NCI-H446 treated with DMSO at 0.1 percent for 48 hours (cell line): ENCODE results near the gene RPTOR.
"Not testable (repeated sequence)": the region's sequence is repeated elsewhere in the genome, so short reads cannot be mapped to it uniquely, and the experiment has no call there.

Experiments
- DNase-seq: peaks from one replicate; lab custom pipeline; 2025; lab: John Stamatoyannopoulos, UW

RPTOR gene

DNA sequence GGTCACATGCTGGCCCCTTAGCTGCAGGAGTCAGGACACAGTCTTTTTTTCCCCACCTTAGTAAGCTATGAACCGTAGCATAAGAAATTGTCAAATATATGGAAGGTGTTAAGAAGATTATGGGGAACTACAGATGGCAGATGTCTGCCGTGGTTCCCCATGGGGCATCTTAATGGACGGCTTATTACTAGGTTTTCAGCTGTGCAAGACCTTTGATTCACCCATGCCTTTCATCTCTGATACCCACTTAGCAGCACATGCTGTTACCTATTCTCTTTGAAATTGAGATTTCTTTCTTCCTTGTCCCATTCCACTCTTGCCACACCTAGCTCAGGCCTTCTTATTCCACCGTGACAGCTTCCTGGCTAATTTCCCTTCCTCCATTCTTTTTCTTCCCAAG lies 70.7 kb downstream of the RPTOR start:
- no peak for DNase-seq

DNA sequence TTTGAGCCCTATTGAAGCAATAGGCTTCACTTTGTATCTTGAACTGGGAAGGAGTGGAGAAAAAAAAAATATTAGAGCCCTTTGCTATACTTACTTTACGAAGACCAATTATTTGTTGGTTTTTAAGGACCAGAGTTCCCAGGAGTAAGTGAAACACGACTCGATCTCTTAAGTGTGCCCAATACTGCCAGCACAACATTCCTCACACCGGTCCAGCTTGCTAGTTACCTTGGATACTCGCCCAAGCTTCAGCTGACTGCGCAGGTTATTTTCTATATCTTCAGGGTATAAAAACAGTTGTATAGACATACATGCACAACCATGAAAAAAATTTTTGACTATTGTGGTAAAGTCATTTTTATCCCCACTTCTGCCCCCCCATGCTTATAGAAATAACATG lies 72.1 kb downstream of the RPTOR start:
- DNase-seq: no peak

GRCh38 chr17:80618304-80618703 lies 73.7 kb downstream of the RPTOR start:
- no peak for DNase-seq

- no peak for DNase-seq
These were observed 75.0 kb downstream of the RPTOR start for GRCh38 chr17:80619535-80620235.

- DNase-seq: no peak
These were observed 76.8 kb downstream of the RPTOR start for GRCh38 chr17:80621335-80621996.

GRCh38 chr17:80621997-80622357 lies 77.3 kb downstream of the RPTOR start:
- no peak for DNase-seq

DNA sequence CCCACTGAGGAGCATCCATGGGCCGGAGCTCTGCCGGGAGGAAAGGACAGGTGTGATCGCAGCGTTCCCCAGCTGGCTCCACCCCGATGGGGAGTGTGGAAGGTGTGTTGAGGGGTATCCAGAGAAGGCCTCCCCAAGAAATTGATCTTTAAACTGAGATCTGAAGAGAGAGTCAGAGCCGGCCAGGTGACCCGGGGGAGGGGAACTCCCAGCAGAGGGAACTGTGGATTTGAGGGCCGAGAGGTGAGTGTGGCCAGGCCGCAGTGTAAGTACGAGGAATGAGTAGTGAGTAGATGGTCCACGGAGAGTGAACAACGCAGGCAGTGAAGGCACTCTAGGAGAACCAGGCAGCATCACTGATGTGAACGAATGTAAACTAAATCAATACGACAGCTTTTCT lies 80.2 kb downstream of the RPTOR start:
- DNase-seq: no peak

GRCh38 chr17:80625627-80626026 lies 81.0 kb downstream of the RPTOR start:
- no peak for DNase-seq

- DNase-seq: not testable (repeated sequence)
These were observed 84.2 kb downstream of the RPTOR start for GRCh38 chr17:80628881-80629280.

DNA sequence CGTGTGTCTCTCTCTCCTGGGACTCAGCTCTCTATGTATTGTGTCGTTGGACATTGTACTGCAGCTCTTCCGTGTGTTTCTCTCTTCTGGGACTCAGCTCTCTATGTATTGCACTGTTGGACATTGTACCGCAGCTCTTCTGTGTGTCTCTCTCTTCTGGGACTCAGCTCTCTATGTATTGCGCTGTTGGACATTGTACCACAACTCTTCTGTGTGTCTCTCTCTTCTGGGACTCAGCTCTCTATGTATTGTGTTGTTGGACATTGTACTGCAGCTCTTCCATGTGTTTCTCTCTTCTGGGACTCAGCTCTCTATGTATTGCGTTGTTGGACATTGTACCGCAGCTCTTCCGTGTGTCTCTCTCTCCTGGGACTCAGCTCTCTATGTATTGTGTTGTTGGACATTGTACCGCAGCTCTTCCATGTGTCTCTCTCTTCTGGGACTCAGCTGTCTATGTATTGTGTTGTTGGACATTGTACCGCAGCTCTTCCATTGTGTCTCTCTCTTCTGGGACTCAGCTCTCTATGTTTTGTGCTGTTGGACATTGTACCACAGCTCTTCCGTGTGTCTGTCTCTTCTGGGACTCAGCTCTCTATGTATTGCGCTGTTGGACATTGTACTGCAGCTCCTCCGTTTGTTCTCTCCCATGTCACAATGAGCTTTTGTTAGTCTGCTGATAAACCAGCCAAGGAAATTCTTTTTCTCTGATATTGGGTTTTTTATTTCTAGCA lies 84.8 kb downstream of the RPTOR start:
- no peak for DNase-seq

- DNase-seq: no peak
These were observed 86.0 kb downstream of the RPTOR start for GRCh38 chr17:80630560-80631120.

GRCh38 chr17:80631142-80632045 lies 86.8 kb downstream of the RPTOR start:
- no peak for DNase-seq

DNA sequence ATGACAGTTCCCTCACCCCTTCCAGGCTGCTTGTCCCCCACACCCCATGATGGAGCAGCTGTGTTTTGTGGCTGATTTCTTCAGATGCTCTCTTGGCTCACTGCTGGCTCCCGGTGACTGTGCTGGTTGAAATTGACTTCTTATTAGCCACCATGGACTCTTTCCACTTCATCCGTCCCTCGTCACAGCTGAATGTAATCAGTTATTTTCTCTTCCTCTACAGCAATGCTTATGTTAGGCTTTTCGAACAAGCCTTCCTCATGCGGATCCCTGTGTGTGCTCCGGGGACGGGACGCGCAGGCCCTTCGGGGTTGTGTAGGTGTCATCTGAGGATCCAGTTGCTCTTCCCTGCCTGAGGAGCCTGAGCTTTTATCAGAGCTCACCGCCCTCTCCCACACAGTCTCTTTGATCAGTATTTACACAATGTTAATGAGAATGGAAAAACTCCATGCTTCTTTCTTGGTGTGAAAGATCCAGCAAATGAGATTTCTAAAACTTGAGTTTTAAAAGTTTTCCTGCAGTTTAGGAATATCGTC lies 87.5 kb downstream of the RPTOR start:
- no peak for DNase-seq

DNA sequence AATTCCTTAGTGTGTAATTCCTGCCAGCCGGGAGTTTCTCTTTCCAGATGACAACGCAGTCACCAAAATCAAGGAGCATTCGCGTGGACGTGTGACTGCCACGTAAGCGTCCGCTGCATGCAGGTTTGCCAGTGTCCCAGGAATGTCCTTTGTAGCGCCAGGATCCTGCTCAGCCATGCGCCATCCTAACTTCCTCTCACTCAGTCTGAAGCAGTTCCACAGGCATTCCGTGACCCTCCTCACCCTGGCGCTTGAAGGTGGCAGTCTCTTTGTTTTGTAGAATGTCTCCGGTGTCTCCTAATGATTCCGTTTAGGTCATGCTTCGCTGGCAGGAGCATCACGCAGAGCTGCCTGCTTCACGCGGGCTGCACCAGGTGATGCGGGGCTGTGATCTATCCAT lies 88.6 kb downstream of the RPTOR start:
- DNase-seq: no peak

GRCh38 chr17:80633994-80634566 lies 89.4 kb downstream of the RPTOR start:
- no peak for DNase-seq

DNA sequence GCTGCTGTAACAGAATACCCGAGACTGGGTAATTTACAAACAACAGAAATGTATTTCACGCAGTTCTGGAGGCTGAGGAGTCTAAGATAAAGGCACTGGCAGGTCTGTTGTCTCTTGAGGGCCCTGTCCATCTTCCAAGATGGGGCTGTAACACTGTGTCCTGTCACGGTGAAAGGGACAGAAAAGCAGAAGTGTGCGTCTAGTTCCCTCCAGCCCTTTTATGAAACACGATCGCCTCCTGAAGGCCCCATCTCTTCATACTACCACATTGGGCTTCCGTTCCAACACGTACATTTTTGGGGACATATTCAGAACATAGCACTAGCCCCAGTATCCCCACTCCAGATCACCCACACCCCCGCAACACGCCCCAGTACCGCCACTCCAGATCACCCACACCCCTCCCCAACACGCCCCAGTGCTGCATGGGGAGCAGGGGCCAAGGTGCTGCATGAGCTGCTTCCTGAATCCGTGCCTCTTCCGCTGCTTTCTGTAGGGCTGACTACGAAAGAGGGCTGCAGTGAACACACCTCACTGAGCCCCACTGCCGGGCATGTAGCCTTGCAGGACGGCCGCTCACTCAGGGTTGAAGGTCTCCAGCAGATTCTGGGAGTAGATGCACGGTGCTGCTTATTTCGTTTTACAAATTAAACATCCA lies 91.9 kb downstream of the RPTOR start:
- no peak for DNase-seq

DNA sequence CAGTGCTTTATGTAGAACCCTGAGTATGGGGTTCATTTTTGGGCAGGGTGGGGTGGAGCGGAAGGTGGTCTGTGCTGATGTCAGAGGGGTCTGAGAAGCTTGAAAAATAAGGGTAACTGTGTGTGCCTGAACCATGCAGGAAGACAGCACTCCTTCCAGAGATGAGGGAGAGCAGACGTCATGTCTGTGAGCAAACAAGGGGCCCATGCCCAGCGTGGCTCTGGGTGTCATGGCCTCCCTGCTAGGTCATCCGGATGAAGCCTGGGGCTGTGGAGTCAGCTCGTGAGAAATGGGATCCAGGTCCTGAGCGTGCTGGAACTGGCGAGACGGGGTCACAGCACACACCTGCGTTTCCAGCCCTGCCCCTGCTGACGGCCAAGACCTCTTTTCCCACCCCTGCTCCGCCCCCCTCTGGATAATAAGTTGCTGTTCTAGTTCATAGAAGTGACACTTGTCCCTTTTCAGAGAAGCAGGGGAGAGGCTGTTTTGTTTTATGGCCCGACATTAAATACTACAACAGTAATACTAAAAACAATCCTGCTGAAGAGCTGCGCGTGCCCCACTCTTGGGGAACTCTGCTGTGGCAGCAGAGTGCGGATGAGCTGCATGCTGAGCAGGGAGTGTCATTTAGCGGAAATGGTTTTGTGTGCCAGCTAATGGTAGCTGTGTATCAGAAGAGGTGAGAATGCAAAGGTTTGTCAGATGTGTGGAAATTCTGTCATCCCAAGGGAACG lies 92.6 kb downstream of the RPTOR start:
- DNase-seq: no peak

- no peak for DNase-seq
These were observed 95.0 kb downstream of the RPTOR start for GRCh38 chr17:80639658-80640057.

- DNase-seq: no peak
These were observed 95.9 kb downstream of the RPTOR start for GRCh38 chr17:80640366-80641084.
